AG04449 (cell line): Measurements from ENCODE around the gene RFFL.

ENCODE experiments used
- CTCF ChIA-PET: fragments of 350-600 bp; formaldehyde crosslinking; extraction: SDS; loops from one replicate; lab custom pipeline; 2021; ENCODE audit warnings: antibody characterized with exemption; lab: Yijun Ruan, JAX
- POLR2A ChIA-PET: fragments of 400-600, 350-600 bp; formaldehyde crosslinking; extraction: SDS; loops from one replicate; lab custom pipeline; 2020; ENCODE audit warnings: antibody characterized with exemption, inconsistent platforms; lab: Yijun Ruan, JAX
- DNase-seq: peaks from one replicate; pipeline ENCODE4 v3.0.0-alpha.2; 2010; ENCODE audit warnings: low read depth, low spot score
- H3K4me3 ChIP-seq: 2 replicates; pipeline ENCODE4 v1.5.1; 2011; ENCODE audit warnings: low read depth, mild to moderate bottlenecking, control low read depth, low read length
- TF ChIP-seq, protein P1 (sequence below): IDR thresholded peaks from one replicate; pipeline ENCODE4 v1.5.1; 2011; ENCODE audit warnings: mild to moderate bottlenecking, moderate library complexity, low read length, control low read depth, inconsistent platforms; ENCODE audit not compliant: insufficient read depth; ENCODE audit errors: missing control alignments

Gene RFFL

GRCh38 chr17:34974794-34975785 is 88.4 kb downstream of the RFFL start:
- DNase-seq = no peak
- TF ChIP-seq, protein P1, sequence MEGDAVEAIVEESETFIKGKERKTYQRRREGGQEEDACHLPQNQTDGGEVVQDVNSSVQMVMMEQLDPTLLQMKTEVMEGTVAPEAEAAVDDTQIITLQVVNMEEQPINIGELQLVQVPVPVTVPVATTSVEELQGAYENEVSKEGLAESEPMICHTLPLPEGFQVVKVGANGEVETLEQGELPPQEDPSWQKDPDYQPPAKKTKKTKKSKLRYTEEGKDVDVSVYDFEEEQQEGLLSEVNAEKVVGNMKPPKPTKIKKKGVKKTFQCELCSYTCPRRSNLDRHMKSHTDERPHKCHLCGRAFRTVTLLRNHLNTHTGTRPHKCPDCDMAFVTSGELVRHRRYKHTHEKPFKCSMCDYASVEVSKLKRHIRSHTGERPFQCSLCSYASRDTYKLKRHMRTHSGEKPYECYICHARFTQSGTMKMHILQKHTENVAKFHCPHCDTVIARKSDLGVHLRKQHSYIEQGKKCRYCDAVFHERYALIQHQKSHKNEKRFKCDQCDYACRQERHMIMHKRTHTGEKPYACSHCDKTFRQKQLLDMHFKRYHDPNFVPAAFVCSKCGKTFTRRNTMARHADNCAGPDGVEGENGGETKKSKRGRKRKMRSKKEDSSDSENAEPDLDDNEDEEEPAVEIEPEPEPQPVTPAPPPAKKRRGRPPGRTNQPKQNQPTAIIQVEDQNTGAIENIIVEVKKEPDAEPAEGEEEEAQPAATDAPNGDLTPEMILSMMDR = no peak
- ChIA-PET POLR2A (interaction anchor here (0.6 kb wide), 2 partner anchors 14 to 48 kb away, joined by 3 read pairs; no protein-coding TSS in a partner anchor), CTCF (interaction anchor here (1.1 to 1.9 kb wide), 3 partner anchors 10 to 114 kb away, joined by 3 to 11 read pairs (median 3); no protein-coding TSS in a partner anchor)
- H3K4me3 ChIP-seq = no peak overlapping the region

GRCh38 chr17:34974179-34974578 is 89.3 kb downstream of the RFFL start:
- CTCF ChIA-PET = interaction anchor here (1.1 to 1.9 kb wide), 3 partner anchors 10 to 115 kb away, joined by 3 to 11 read pairs (median 3); no protein-coding TSS in a partner anchor
- TF ChIP-seq, protein P1 = no peak
- H3K4me3 ChIP-seq = no peak overlapping the region
- POLR2A ChIA-PET = interaction anchor here (0.6 kb wide), 2 partner anchors 13 to 49 kb away, joined by 3 read pairs; no protein-coding TSS in a partner anchor
- DNase-seq = no peak

DNA sequence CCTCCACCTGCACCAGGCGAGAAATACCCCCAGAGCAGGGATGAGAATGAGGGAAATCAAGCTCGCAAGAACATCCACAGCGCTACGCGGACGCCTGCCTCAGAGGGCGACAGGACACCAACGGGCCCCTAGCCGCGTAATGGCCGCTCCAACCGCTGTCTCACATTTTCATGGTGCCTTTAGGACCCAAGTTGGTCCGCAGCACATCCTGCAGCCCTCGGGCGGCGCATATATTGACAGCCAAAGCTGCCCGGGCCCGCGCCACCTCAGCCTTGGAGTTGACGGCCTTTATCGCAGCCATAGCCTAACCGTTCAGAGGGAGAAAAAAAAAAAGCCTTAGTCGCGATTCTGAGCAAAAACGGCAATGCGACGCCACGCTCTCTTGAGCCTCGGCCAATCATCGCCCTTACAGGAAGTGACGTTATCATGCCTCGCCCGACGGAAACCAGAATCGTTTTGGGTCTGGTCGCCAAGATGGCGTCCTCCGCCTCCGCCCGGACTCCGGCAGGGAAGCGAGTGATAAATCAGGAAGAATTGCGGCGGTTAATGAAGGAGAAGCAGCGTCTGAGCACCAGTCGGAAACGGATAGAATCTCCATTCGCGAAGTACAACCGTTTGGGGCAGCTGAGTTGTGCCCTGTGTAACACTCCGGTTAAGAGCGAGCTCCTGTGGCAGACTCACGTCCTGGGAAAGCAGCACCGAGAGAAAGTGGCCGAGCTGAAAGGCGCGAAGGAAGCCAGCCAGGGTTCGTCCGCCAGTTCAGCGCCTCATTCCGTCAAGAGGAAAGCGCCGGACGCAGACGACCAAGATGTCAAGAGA is 102.2 kb downstream of the RFFL start, which contains the start of the genes CCT6B and ZNF830:
TSS of gene CCT6B (minus strand) at position 368 of the 819 bp plus-strand sequence. CDS start at position 301, 67 bp downstream.
TSS of gene ZNF830 (plus strand) at position 448 of the 819 bp plus-strand sequence. CDS start at position 475, 27 bp downstream.
- POLR2A ChIA-PET = interaction anchor here (0.6 to 1.0 kb wide), 4 partner anchors 11 to 19 kb away, joined by 3 to 5 read pairs (median 4); partner anchors contain the start of gene LIG3
- TF ChIP-seq, protein P1 = no peak
- CTCF ChIA-PET = interaction anchor here (1.2 kb wide), 1 partner anchor 18 kb away, joined by 4 read pairs; the partner anchor contains the start of gene LIG3
- DNase-seq = peak; percentile 71
- H3K4me3 ChIP-seq = peak within 1 kb of the TSS; percentile 98

DNA sequence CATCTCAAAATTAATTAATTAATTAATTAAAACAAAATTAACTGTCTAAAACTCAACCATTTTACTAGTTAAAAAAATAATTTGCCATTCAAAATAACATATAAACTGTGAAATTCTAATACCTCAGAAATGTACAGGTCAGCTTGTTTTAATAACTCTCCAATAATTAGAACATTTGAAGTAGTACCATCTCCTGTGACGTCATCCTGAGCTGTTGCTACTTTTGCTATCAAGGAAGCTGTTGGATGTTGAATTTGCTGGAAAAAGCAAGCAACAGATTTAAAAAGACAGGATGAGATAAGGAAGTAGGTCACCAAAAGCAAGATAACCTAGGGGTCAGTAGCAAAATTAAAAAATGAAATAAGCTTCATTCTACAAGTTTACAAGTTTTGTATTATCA is 105.1 kb downstream of the RFFL start:
- CTCF ChIA-PET = no interaction called here
- H3K4me3 ChIP-seq = no peak overlapping the region
- POLR2A ChIA-PET = no interaction called here
- no peak for DNase-seq
- TF ChIP-seq, protein P1 = no peak
